GM12891 (cell line): ENCODE measurements around the gene RPP25L.

Experiments used
- DNase-seq: peaks from one replicate; pipeline ENCODE4 v3.0.0; 2011; ENCODE audit warnings: low spot score; ENCODE audit not compliant: insufficient read length
- FAIRE-seq: peaks from 2 replicates; lab custom pipeline; 2011; peaks lifted over from hg19 to GRCh38; lab: Jason Lieb, UNC
- PAX5 ChIP-seq: IDR thresholded peaks from 2 replicates; pipeline ENCODE4 v1.6.1; 2011; ENCODE audit warnings: low read length, moderate library complexity, mild to moderate bottlenecking; ENCODE audit not compliant: insufficient read depth, severe bottlenecking
- POLR2A ChIP-seq: IDR thresholded peaks from 2 replicates; pipeline ENCODE4 v1.6.1; 2011; ENCODE audit warnings: low read depth, low read length, control low read depth
- POLR2AphosphoS5 ChIP-seq: IDR thresholded peaks from 2 replicates; pipeline ENCODE4 v1.6.1; 2011; ENCODE audit warnings: low read depth, low read length, control low read depth
- POU2F2 ChIP-seq: IDR thresholded peaks from 2 replicates; pipeline ENCODE4 v1.6.1; 2011; ENCODE audit warnings: low read depth, mild to moderate bottlenecking, control low read depth, low read length, moderate library complexity
- SPI1 ChIP-seq: IDR thresholded peaks from 2 replicates; pipeline ENCODE4 v1.6.1; 2011; ENCODE audit warnings: low read depth, low read length, control low read depth
- TAF1 ChIP-seq: IDR thresholded peaks from 2 replicates; pipeline ENCODE4 v1.6.1; 2011; ENCODE audit warnings: low read depth, low read length, control low read depth

RPP25L gene

GRCh38 chr9:34591917-34592866, 19.7 kb downstream of the RPP25L start:
- DNase-seq (no peak), FAIRE-seq (no peak)
- no peak for TF ChIP-seq TAF1
- no peak for TF ChIP-seq POLR2A
- TF ChIP-seq PAX5: no peak

DNA sequence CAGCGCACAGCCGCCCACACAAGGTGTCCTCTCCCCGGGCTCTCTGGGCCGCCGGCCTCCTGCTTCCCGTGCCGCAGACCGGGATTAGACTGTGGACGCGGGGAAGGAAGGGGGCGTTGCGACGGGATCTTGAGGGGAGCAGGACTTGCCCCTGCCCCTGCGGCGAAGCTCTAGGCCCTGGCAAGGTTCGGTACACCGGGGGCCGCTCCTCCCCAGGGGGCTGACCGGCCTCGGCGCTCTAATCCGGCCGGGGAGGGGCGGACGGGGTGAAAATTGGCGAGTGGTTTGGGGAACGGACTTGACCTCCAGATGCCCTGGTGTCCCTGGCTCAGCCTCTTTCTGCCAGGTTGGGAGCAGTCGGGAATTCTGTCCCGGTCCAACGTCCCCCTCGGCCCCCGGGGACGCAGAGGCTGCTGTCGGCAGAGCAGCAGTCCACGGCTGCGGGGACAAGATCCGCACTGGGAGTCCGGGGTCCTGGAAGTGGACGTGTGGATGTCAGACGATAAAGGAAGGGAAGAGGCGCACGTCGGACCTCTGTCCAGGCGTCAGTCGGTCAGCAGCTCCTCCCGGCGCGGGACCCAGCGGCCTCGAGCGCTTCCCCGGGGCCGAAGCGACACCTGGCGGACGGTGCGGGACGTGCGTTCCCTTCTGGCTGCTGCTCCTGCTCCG, 20.5 kb downstream of the RPP25L start:
- DNase-seq: peak; percentile 93

GRCh38 chr9:34590381-34591247, 21.3 kb downstream of the RPP25L start:
- no peak for FAIRE-seq
- no peak for DNase-seq
- TF ChIP-seq PAX5 (no peak), POLR2AphosphoS5 (no peak), POU2F2 (no peak), SPI1 (no peak), POLR2A (no peak), TAF1 (no peak)

More for the DNA sequence above, 20.5 kb downstream of the RPP25L start:
- FAIRE-seq: peak; percentile 89
- TF ChIP-seq POU2F2: no peak

GRCh38 chr9:34589636-34590380, 22.1 kb downstream of the RPP25L start, which contains the start of gene CNTFR:
Gene CNTFR (minus strand): TSS chr9:34589724. CDS start chr9:34568981, 20,743 bp downstream.
- no peak for TF ChIP-seq SPI1
- TF ChIP-seq POLR2A: no peak
- TF ChIP-seq POLR2AphosphoS5: no peak
- TF ChIP-seq PAX5: no peak
- TF ChIP-seq POU2F2: no peak
- TF ChIP-seq TAF1: no peak

DNA sequence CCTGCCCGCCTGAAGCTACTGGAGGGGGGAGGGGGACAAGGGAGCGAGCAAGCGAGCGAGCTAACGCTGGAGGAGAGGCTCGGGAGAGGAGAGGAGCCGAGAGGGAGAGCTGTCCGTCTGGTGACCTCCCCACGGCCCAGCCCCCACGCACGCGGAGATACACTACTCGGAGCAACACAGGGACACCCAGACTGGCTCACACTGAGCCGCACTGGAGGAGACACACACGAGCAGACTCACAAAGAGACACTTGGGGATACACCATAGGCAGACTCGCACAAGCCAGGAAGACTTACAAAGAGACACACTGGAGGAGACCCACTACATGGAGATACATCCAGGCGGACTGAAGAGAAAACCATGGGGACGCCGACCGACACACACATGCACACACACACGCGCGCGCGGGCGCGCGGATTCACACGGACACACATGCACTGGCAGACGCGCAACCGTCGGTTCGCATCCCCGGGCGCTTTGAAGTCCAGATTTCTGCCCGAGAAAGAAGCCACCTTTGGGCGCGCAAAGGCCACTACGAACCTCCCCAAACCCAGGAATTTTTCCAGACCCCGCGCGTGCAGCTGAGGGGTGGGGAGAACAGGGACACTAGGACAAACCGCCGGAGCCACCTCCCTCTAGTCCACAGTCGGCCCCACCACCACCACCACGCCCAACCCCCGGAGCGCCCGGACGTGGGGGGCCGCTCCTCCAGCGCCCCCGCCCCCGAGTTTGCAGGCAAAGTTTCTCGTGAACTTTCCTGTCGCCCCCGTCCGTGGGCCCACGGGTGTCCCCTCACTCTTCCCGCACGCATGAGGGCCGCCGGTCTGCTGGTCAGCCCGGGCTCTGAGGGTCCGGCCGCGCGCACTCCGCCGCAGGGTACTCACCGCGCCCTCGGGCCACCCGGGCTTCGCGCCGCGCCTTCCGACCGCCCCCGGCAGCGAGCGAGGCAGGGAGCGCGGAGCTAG, 22.9 kb downstream of the RPP25L start:
- FAIRE-seq (no peak), DNase-seq (no peak)
- TF ChIP-seq POU2F2: no peak
- TF ChIP-seq TAF1: no peak
- no peak for TF ChIP-seq PAX5
- TF ChIP-seq SPI1: no peak
- no peak for TF ChIP-seq POLR2A
- no peak for TF ChIP-seq POLR2AphosphoS5

More at GRCh38 chr9:34589636-34590380, 22.1 kb downstream of the RPP25L start, which contains the start of gene CNTFR:
- no peak for FAIRE-seq
- DNase-seq: no peak

DNA sequence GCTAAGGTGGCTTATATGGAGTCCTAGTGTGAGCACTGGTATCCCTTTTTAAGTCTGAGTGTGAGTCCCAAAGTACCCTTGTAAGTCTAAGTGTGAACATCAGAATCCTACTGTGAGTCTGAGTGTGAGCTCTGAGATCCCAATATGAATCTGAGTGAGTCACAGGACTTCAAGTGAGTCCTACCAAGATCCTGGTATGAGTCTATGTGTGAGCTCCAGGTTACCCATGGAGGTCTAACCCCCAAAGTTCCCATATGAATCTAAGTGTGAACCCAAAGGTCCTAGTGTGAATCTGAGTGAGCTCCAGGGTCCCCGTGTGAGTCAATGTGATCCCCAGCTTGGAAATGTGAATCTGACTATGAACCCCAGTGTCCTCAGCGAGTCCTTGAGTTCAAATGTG, 24.6 kb downstream of the RPP25L start:
- FAIRE-seq: no peak
- no peak for TF ChIP-seq PAX5
- no peak for TF ChIP-seq SPI1
- TF ChIP-seq POLR2A: no peak
- no peak for TF ChIP-seq POLR2AphosphoS5
- TF ChIP-seq TAF1: no peak
- TF ChIP-seq POU2F2: no peak

DNA sequence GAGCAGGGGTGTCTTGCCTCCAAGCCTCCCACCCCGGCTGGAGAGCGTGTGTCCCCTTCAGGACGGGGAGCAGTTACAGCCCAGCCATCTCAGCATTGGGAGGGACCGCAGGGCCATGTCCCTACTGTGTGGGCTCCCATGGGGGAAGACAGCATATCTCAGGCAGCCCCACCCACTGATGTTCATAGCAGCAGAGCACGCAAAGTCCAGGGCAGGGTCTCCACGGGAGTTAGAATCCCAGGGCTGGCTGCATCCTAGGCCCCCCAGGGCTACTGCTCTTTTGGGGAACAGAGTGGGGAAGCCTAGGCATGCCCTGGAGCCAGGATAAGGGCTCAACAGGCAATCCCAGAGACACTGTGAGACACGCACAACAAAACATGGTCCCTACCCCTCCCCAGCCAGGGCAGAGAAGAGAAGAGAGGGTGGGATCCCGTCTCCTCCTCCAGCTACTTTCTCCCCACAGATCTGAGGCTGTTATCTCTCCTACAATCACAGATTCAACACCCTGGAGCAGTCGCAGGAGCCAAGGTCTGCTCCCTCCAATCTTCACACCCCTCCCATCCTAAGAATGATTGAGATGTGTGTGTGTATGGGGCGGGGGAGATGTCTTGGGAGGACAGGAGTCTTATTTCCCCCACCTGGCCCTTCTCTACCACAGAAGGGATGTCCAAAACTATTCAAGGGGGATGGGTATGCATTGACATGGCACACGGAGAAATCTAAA, 25.8 kb downstream of the RPP25L start:
- FAIRE-seq (no peak), DNase-seq (no peak)
- TF ChIP-seq TAF1 (no peak), POLR2AphosphoS5 (no peak), POLR2A (no peak)

More for the DNA sequence above, 24.6 kb downstream of the RPP25L start:
- DNase-seq: no peak
